GM19238 (cell line): Measurements from ENCODE around the gene NKPD1.

Experiments used
- DNase-seq: peaks from one replicate; pipeline ENCODE4 v3.0.0; 2011; ENCODE audit warnings: low spot score; ENCODE audit not compliant: insufficient read length

NKPD1 gene, protein sequence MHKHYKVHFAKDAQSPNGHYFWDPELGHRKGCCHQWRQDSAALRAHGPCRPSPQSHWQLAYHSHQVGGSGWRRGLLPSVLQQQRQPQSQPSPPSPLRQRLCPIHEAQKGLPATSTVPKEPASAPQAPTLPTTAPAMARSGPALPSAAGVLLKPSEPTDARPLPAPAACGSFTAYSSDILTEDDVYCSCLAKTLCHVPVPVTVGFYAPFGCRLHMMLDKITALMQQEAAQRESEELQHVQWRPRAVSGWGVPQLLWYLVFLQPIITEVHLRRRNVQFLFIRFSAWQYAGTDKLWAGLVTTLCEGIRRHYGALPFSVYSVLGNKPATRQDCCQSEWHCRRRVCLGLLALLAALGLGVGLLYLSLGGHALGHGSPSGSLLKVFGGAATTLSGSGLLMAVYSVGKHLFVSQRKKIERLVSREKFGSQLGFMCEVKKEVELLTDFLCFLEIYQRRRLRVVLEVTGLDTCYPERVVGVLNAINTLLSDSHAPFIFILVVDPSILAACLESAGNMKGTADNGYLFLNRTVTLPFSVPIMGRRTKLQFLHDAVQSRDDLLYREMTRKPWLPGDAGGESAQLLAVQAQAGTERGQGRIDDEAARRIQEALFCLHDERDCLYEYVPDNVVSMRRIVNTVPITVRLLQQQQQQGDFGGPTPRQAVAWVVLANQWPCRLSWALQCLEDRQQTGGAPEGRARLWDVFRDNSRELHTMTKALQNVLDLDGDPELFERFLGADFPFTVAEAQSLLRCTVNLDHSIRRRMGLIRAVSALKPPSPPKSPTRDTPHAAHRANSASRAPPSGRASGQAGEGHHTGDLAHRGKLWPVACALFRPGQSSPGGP

DNA sequence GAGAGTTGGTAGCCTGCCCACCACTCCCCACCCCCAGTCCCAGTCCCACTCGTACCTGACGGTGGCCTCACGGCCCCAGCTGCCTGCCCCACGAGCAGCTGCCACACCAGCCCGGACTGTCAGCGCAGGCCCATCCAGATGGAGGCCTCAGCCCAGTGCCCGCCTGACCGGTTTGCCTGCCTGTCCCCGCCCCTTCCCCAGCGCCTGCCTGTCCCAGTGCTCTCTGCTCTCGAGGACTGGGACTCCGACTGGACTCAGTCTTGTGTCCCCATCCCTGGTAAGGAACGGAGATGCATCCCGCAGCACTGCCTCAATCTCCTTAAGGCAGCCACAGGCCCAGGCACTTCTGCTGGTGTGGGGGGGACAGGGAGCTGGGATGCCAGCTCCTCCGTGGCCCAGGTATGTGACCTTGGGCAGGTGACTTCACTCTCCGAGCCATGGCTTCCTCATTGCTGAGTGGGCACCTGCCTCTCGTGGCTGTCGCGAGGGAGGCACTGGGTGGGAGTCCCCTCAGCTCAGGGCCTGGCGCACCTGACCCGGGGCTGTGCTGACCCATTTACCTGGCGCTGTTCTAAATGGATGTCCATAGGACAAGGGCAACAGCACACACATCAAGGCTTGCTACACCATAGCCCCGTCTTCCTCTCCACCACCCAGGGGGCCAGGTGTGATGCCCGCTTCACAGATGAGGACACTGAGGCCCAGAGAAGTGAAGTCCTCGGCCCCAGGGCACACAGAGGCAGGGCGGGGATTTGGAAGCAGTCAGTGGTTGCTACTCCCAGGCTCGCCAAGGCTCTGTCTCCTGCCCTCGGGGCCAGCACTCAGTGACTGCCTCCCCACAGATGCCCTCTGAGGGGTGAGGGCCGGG lies at the start of gene NKPD1:
Gene NKPD1, minus strand, starts transcription at position 113 of the 868 bp plus-strand sequence. CDS start 832 bp downstream, outside the sequence.
- DNase-seq = no peak

DNA sequence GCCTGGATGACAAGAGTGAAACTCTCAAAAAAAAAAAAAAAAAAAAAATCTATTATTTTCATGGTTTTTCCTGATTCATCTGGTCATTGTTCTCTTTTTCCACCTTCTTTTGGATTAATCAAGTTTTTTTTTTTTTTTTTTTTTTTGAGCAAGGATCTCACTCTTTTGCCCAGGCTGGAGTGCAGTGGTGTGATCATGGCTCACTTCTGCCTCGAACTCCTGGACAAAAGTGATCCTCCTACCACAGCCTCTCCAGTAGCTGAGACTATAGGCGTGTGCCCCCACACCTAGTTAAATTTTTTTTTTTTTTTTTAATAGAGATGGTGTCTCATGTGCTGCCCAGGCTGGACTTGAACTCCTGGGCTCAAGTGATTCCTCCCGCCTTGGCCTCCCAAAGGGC lies 45.5 kb upstream of the NKPD1 start:
- no peak for DNase-seq

DNA sequence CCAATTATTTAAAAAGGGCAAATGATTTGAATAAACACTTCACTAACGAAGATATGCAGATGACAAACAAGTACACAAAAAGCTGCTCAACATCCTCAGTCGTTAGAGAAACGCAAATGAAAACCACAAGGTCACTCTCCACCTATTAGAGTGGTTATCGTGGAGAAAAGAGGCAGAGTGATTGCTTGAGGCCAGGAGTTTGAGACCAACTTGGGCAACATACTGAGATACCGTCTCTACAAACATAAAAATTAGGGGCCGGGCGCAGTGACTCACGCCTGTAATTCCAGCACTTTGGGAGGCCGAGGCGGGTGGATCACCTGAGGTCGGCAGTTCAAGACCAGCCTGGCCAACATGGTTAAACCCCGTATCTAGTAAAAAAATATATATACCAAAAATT lies 45.0 kb upstream of the NKPD1 start:
- no peak for DNase-seq

DNA sequence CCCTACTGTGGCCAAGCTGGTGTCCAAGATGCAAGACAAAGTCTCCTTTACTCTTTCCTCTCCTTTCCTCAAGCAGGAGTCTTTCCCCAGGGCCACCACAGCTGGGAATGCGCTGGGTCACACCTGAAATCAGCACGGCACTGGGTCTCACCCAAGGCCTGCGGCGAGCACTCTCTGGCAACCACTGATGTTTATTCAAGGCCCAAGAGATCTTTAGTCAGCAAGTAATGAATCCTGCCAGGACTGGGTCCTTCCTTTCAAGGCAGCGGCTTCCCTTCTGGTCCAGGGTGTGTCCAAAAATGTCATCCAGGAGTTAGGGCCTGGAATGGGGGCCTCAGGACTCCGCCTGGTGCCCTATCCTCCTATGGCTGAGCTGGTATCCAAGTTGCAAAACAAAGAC lies 41.9 kb upstream of the NKPD1 start:
- DNase-seq = no peak

DNA sequence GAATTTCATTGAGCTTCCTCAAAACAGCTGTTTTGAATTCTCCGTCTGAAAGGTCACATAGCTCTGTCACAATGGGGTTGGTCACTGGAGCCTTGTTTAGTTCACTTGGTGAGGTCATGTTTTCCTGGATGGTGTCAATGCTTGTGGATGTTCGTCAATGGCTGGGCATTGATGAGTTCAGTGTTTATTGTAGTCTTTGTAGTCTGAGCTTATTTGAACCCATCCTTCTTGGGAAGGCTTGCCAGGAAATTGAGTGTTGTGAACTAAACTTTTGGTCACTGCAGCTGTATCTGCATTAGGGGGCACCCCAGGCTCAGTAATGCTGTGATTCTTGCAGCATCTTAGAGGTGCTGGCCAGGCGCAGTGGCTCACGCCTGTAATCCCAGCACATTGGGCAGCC lies 39.8 kb upstream of the NKPD1 start:
- no peak for DNase-seq

DNA sequence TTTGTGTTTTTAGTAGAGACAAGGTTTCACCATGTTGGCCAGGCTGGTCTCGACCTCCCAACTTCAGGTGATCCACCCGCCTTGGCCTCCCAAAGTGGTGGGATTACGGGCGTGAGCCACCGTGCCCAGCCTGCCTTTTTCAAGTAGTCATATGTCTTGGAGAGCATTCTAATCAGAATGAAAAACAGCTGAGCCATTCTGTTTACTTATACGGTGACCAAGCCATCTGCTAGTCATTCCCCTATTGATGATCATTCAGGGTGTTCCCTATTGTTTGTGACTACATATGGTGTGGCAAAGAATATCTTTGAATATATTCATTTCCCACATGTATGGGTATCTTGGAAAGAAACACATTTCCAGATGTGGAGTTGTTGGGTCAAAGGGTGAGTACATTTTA lies 35.0 kb upstream of the NKPD1 start:
- no peak for DNase-seq

DNA sequence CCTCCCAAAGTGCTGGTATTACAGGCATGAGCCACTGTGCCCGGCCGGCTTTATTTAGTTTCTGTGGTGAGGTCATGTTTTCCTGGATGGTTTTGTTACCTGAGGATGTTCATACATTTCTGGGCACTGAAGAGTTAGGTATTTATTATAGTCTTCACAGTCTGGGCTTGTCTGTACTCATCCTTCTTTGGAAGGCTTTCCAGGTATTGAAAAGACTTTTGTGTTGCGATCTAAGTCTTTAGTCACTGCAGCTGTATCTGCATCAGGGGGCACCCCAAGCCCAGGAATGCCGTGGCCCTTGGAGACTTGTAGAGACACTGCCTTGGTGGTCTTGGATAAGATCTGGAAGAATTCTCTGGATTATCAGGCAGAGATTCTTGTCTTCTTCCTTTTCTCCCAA lies 30.6 kb upstream of the NKPD1 start:
- DNase-seq = no peak

DNA sequence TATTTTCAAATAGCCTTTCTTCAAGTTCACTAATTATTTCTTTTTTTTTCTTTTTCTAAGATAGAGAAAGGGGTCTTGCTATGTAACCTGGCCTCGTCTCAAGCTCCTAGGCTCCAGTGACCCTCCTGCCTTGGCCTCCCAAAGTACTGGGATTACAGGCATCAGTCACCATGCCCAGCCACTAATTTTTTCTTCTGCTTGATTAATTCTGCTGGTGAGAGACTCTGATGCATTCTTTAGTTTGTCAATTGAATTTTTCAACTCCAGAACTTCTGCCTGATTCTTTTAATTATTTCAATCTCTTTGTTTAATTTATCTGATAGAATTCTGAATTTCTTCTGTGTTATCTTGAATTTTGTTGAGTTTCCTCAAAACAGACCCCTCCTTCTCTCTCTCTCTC lies 29.2 kb upstream of the NKPD1 start:
- no peak for DNase-seq

DNA sequence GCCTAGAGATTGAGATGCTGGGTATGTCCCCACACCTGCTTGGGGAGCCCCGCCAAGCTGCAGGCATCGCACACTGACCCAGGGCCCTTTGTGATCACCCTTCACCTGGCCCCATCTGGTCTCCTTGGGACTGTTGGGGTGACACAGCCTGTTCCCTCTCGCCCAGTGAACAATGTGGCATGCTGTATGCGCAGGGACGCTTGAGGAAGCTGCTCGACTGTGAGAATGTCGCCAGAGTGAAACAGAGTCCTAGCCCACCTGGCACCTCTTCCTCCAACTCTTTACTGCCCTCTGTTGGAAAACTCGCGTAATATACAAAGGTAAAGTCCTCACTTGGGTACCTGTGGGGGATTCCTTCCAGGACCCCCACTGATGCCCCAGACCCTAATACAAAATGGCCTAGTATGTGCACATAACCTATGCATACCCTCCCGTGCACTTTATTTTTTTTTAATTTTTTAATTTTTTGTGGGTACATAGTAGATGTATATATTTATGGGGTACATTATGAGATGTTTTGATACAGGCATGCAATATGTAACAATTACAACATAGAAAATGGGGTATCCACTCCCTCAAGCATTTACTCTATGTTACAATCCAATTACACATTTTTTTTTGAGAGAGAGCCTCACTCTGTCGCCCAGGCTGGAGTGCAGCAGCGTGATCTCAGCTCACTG lies 26.8 kb upstream of the NKPD1 start:
- DNase-seq = peak; percentile 70

DNA sequence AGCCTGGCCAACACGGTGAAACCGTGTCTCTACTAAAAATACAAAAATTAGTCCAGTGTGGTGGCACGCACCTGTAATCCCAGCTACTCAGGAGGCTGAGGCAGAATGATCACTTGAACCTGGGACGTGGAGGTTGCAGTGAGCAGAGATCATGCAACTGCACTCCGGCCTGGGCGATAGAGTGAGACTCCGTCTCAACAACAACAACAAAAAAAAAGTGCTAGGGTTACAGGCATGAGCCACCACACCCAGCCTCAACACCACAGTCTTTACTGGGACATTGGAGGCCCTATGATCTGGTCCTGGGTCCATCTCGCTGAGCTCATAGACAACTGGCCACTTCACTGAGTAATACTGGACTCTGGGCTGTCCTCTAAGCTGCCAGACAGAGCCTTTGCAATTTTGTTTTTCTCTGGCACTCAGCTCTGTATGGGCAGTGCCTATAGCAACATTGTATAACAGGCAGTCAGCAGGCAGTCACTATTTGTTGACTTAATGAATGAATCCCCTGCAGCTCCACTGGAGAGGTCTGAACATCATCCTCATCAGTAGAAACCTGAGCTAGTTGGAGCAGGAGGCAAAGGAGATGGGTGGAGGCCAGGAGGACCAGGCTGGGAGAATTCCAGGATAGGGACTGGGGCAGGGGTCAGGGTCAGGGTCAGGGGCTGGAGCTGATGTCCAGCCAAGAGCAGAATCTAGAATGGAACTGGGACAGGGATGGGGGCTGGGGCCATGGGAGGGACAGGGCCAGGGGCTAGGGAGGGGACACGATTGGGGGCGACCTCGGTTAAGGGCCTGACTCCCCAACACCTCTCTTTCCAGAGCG lies 25.9 kb upstream of the NKPD1 start:
- no peak for DNase-seq

DNA sequence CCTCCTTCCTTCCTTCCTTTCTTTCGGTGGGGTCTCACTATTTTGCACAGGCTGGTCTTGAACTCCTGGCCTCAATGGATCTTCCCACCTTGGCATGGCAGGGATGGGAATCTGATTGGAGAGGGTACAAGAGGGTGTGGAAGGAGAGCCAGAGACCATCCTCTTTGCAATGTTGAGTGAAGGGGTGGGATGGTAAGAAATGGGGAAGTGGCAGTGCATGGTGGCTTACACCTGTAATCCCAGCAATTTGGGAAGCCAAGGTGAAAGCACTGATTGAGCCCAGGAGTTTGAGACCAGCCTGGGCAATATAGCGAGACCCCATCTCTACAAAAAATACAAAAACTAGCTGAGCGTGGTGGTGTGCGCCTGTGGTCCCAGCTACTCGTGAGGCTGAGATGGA lies 23.3 kb upstream of the NKPD1 start:
- no peak for DNase-seq

DNA sequence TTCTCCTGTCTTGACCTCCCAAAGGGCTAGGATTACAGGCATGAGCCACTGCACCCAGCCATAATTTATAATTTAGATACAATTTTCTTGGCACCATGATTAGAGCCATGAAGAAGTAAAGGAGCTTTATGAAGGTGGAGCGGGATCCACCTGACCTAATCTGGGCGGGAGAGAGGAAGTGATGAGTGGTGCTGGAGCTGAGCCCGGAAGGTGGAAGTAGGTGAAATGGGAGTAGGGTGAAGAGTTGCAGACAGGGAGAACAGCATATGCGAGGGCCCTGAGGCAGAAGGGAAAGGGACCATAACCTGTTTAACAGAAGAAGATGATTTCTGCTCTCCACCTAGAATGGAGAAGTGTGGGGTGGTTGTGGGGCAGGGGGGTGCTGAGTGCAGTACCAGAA lies 22.0 kb upstream of the NKPD1 start:
- no peak for DNase-seq

DNA sequence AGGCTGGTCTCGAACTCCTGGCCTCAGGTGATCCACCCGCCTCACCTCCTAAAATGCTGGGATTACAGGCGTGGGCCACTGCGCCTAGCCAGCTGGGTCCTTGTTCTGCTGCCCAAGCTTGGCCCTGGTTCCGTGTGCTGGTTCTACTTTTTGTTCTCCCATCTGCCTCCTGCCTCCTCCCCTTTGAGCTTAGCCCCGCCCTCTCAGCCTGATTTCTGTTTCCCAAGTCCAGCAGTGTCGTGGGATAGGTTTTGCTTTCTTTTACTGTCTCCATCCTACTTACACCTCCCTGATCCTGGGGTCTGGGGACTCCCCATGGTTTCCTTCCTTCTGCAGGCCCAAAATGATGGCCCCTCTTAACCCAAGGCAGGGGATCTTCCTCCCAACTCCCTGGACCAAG lies 20.2 kb upstream of the NKPD1 start:
- no peak for DNase-seq

DNA sequence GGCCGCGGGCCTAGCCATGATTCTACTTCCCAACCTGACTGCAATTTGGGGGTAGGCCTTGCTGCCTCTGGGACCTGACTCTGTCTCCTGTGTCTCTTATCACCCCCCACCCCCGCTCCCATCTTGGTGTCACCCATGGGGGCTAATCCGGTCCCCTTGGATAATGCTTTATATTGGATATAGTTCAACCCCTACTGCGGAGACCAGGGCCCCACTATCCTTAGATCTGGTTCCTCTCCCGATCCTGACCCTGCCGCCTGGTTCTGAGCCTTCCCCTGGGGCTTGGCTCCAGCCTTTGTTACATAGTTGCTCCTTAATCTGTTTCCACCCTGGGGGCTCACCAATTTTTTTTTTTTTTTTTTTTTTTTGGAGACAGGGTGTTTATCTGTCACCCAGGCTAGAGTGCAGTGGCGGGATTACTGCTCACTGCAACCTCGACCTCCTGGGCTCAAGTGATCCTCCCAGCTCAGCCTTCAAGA lies 19.1 kb upstream of the NKPD1 start:
- DNase-seq = no peak

DNA sequence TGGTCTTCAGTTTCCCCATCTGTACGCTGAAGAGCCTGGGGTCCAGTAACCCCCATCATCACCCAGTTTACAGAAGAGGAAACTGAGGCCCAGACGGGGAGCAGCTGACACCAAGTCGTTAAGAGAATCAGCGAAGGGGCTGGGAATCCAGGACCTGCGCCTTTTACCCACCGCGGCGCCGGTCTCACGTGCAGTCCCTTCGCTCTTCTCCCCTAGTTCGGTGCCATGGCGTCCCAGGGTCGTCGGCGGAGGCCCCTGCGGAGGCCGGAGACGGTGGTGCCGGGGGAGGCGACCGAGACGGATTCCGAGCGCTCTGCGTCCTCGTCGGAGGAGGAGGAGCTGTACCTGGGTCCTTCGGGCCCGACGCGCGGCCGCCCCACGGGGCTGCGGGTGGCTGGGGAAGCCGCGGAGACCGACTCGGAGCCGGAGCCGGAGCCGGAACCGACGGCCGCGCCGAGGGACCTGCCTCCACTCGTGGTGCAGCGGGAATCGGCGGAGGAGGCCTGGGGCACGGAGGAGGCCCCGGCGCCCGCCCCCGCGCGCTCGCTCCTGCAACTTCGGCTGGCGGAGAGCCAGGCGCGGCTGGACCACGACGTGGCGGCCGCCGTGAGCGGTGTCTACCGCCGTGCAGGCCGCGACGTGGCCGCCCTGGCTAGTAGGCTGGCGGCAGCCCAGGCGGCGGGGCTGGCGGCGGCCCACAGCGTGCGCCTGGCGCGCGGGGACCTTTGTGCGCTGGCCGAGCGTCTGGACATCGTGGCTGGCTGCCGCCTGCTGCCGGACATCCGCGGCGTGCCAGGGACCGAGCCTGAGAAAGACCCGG lies 18.5 kb upstream of the NKPD1 start:
- no peak for DNase-seq

DNA sequence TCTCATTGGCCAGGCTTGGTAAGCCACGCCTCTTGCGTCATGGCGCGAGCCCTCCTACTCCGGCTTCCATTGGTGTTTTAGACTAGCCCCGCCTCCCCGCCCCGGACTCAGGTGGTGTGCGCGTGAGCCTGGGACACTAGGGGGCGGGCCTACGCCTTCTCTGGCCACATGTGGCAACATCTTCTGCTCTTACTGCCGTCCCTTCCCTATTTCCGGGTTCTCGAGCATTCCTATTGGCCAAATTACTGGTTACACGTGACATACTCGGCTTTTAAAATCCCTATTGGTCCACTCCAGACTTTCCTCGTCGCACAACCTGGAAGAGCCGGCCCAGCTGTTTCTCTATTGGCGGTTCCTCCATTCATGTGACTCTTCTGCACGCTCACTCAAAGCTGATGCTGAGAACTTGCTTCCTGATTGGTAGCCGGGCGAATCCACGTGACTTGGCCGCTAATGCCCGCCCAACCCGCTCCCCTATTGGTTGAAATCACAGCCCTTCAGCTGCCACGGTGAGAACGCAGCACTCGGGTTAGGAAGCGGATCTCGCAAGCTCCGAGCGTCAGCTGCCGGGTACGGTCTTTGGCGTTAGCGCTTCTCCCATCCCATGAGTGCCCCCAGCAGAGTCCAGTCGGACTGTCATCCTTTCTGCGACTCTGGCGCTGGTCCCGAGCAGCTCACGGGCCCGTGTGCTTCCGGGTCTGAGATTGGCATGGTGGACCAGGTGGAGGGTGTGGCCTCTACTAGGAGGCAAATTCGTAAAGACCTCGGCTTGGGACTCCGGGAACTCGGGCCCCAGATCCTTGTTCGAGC lies 17.7 kb upstream of the NKPD1 start, which contains the start of gene BLOC1S3:
Gene BLOC1S3, plus strand, starts transcription at position 523 of the 810 bp plus-strand sequence. CDS start 513 bp downstream, outside the sequence.
- DNase-seq = peak; percentile 97

DNA sequence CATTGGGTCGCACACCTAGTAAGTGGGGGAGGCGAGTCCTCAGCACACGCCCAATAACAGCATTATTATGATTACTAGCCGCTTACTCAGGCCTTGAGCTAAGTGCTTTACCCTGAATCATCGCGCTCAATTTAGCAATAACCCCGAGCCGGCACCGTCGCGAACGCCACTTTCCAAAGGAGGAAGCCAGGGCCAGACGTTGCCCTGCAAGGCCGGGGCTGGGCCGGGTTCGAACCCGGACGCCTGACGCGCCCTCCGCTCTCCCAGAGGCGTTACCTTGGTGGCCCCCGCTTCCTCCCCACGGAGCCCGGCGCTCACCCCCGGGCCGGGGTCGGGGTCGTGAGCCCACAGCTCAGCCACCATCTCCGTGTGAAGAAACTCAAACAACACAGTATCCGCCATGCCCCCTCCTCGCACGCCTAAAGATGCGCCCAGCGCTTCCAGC lies 17.1 kb upstream of the NKPD1 start, which contains the start of gene TRAPPC6A:
Gene TRAPPC6A, minus strand, starts transcription at position 421 of the 445 bp plus-strand sequence. Its CDS starts 19 bp downstream, at position 402.
- no peak for DNase-seq
